ENCODE measurements around the gene TK1.
"Not testable (repeated sequence)": the region's sequence is repeated elsewhere in the genome, so short reads cannot be mapped to it uniquely, and the experiment has no call there.

The TK1 gene

GRCh38 chr17:78142119-78142861 lies 44.6 kb downstream of the TK1 start:
- Histone ChIP-seq H3K4me3 (ENCODE audit: low read depth in 1 of 2, low read length in 2 of 2) (no peak overlapping the region), H3K9ac (ENCODE audit: low read depth in 1 of 2, low read length in 2 of 2) (peak overlapping the region in 1 of 2 donors; percentile 1), H3K27me3 (ENCODE audit: control insufficient read depth in 1 of 2, insufficient read depth in 2 of 2, low read length in 2 of 2) (no peaks in the 10 kb centered on the region), H3K4me1 (ENCODE audit: control insufficient read depth in 1 of 2, insufficient read depth in 2 of 2, low read length in 2 of 2) (peaks cover 54 to 68% of the 10 kb centered on the region in 2 donors), H3K9me3 (ENCODE audit: control insufficient read depth in 1 of 2, low read length in 2 of 2) (no peaks in the 10 kb centered on the region), H3K36me3 (ENCODE audit: control insufficient read depth in 1 of 2, insufficient read depth in 2 of 2, low read length in 2 of 2) (no peaks in the 10 kb centered on the region), H3K27ac (ENCODE audit: low read depth, low read length) (peak overlapping the region; percentile 20)

GRCh38 chr17:78141437-78142118 lies 45.3 kb downstream of the TK1 start:
- H3K4me3 ChIP-seq (ENCODE audit: low read depth in 1 of 2, low read length in 2 of 2), result no peak overlapping the region
- no peaks in the 10 kb centered on the region for H3K9me3 ChIP-seq (ENCODE audit: control insufficient read depth in 1 of 2, low read length in 2 of 2)
- H3K27me3 ChIP-seq (ENCODE audit: control insufficient read depth in 1 of 2, insufficient read depth in 2 of 2, low read length in 2 of 2), result no peaks in the 10 kb centered on the region
- peak overlapping the region in 1 of 2 donors; percentile 1 for H3K9ac ChIP-seq (ENCODE audit: low read depth in 1 of 2, low read length in 2 of 2)
- no peaks in the 10 kb centered on the region for H3K36me3 ChIP-seq (ENCODE audit: control insufficient read depth in 1 of 2, insufficient read depth in 2 of 2, low read length in 2 of 2)
- no peak overlapping the region for H3K27ac ChIP-seq (ENCODE audit: low read depth, low read length)
- peaks cover 53 to 71% of the 10 kb centered on the region in 2 donors for H3K4me1 ChIP-seq (ENCODE audit: control insufficient read depth in 1 of 2, insufficient read depth in 2 of 2, low read length in 2 of 2)

GRCh38 chr17:78140169-78141051 lies 46.4 kb downstream of the TK1 start:
- Histone ChIP-seq H3K27me3 (ENCODE audit: control insufficient read depth in 1 of 2, insufficient read depth in 2 of 2, low read length in 2 of 2) (no peaks in the 10 kb centered on the region), H3K9me3 (ENCODE audit: control insufficient read depth in 1 of 2, low read length in 2 of 2) (no peaks in the 10 kb centered on the region), H3K4me3 (ENCODE audit: low read depth in 1 of 2, low read length in 2 of 2) (peak overlapping the region in 1 of 2 donors; percentile 32), H3K36me3 (ENCODE audit: control insufficient read depth in 1 of 2, insufficient read depth in 2 of 2, low read length in 2 of 2) (peaks cover 0 to under 1% of the 10 kb centered on the region in 2 donors), H3K4me1 (ENCODE audit: control insufficient read depth in 1 of 2, insufficient read depth in 2 of 2, low read length in 2 of 2) (peaks cover 42 to 66% of the 10 kb centered on the region in 2 donors), H3K27ac (ENCODE audit: low read depth, low read length) (no peak overlapping the region), H3K9ac (ENCODE audit: low read depth in 1 of 2, low read length in 2 of 2) (peak overlapping the region in 1 of 2 donors; percentile 57)

- H3K4me1 ChIP-seq (ENCODE audit: control insufficient read depth in 1 of 2, insufficient read depth in 2 of 2, low read length in 2 of 2), result peaks cover 36 to 60% of the 10 kb centered on the region in 2 donors
- H3K9me3 ChIP-seq (ENCODE audit: control insufficient read depth in 1 of 2, low read length in 2 of 2); H3K27me3 ChIP-seq (ENCODE audit: control insufficient read depth in 1 of 2, insufficient read depth in 2 of 2, low read length in 2 of 2); H3K27ac ChIP-seq (ENCODE audit: low read depth, low read length); H3K36me3 ChIP-seq (ENCODE audit: control insufficient read depth in 1 of 2, insufficient read depth in 2 of 2, low read length in 2 of 2): not testable (repeated sequence)
- H3K4me3 ChIP-seq (ENCODE audit: low read depth in 1 of 2, low read length in 2 of 2), result peak overlapping the region in 1 of 2 donors; percentile 32
- peak overlapping the region in 1 of 2 donors; percentile 57 for H3K9ac ChIP-seq (ENCODE audit: low read depth in 1 of 2, low read length in 2 of 2)
These were observed 47.0 kb downstream of the TK1 start for GRCh38 chr17:78139861-78140168.

GRCh38 chr17:78138204-78139060 lies 48.4 kb downstream of the TK1 start:
- H3K4me3 ChIP-seq (ENCODE audit: low read depth in 1 of 2, low read length in 2 of 2), result no peak overlapping the region
- no peak overlapping the region for H3K9ac ChIP-seq (ENCODE audit: low read depth in 1 of 2, low read length in 2 of 2)
- no peak overlapping the region for H3K27ac ChIP-seq (ENCODE audit: low read depth, low read length)
- no peaks in the 10 kb centered on the region for H3K9me3 ChIP-seq (ENCODE audit: control insufficient read depth in 1 of 2, low read length in 2 of 2)
- H3K4me1 ChIP-seq (ENCODE audit: control insufficient read depth in 1 of 2, insufficient read depth in 2 of 2, low read length in 2 of 2), result peaks cover 23 to 56% of the 10 kb centered on the region in 2 donors
- H3K27me3 ChIP-seq (ENCODE audit: control insufficient read depth in 1 of 2, insufficient read depth in 2 of 2, low read length in 2 of 2), result no peaks in the 10 kb centered on the region
- H3K36me3 ChIP-seq (ENCODE audit: control insufficient read depth in 1 of 2, insufficient read depth in 2 of 2, low read length in 2 of 2), result peaks cover 0 to 7% of the 10 kb centered on the region in 2 donors

- Histone ChIP-seq H3K4me1 (ENCODE audit: control insufficient read depth in 1 of 2, insufficient read depth in 2 of 2, low read length in 2 of 2) (peaks cover 26 to 62% of the 10 kb centered on the region in 2 donors), H3K9me3 (ENCODE audit: control insufficient read depth in 1 of 2, low read length in 2 of 2) (no peaks in the 10 kb centered on the region), H3K27me3 (ENCODE audit: control insufficient read depth in 1 of 2, insufficient read depth in 2 of 2, low read length in 2 of 2) (no peaks in the 10 kb centered on the region), H3K9ac (ENCODE audit: low read depth in 1 of 2, low read length in 2 of 2) (no peak overlapping the region), H3K4me3 (ENCODE audit: low read depth in 1 of 2, low read length in 2 of 2) (no peak overlapping the region), H3K36me3 (ENCODE audit: control insufficient read depth in 1 of 2, insufficient read depth in 2 of 2, low read length in 2 of 2) (peaks cover 0 to 7% of the 10 kb centered on the region in 2 donors), H3K27ac (ENCODE audit: low read depth, low read length) (no peak overlapping the region)
These were observed 49.3 kb downstream of the TK1 start for GRCh38 chr17:78137392-78138203.

- Histone ChIP-seq H3K4me1 (ENCODE audit: control insufficient read depth in 1 of 2, insufficient read depth in 2 of 2, low read length in 2 of 2) (peaks cover 17 to 51% of the 10 kb centered on the region in 2 donors), H3K9me3 (ENCODE audit: control insufficient read depth in 1 of 2, low read length in 2 of 2) (no peaks in the 10 kb centered on the region)
These were observed 50.9 kb downstream of the TK1 start for GRCh38 chr17:78135858-78136500.

GRCh38 chr17:78134899-78135385 lies 51.9 kb downstream of the TK1 start:
- H3K36me3 ChIP-seq (ENCODE audit: control insufficient read depth in 1 of 2, insufficient read depth in 2 of 2, low read length in 2 of 2), result peaks cover 0 to 7% of the 10 kb centered on the region in 2 donors
- H3K9ac ChIP-seq (ENCODE audit: low read depth in 1 of 2, low read length in 2 of 2), result no peak overlapping the region
- H3K9me3 ChIP-seq (ENCODE audit: control insufficient read depth in 1 of 2, low read length in 2 of 2), result no peaks in the 10 kb centered on the region
- no peaks in the 10 kb centered on the region for H3K27me3 ChIP-seq (ENCODE audit: control insufficient read depth in 1 of 2, insufficient read depth in 2 of 2, low read length in 2 of 2)
- no peak overlapping the region for H3K27ac ChIP-seq (ENCODE audit: low read depth, low read length)
- peaks cover 24 to 51% of the 10 kb centered on the region in 2 donors for H3K4me1 ChIP-seq (ENCODE audit: control insufficient read depth in 1 of 2, insufficient read depth in 2 of 2, low read length in 2 of 2)
- no peak overlapping the region for H3K4me3 ChIP-seq (ENCODE audit: low read depth in 1 of 2, low read length in 2 of 2)

More at GRCh38 chr17:78135858-78136500, 50.9 kb downstream of the TK1 start:
- Histone ChIP-seq H3K9ac (ENCODE audit: low read depth in 1 of 2, low read length in 2 of 2) (no peak overlapping the region), H3K27me3 (ENCODE audit: control insufficient read depth in 1 of 2, insufficient read depth in 2 of 2, low read length in 2 of 2) (no peaks in the 10 kb centered on the region), H3K36me3 (ENCODE audit: control insufficient read depth in 1 of 2, insufficient read depth in 2 of 2, low read length in 2 of 2) (peaks cover 0 to 7% of the 10 kb centered on the region in 2 donors), H3K4me3 (ENCODE audit: low read depth in 1 of 2, low read length in 2 of 2) (no peak overlapping the region), H3K27ac (ENCODE audit: low read depth, low read length) (no peak overlapping the region)

Measured in duodenal mucosa (tissue), 2 donors.